Inferior parietal cortex (tissue), 1 donor: Measurements from ENCODE around the gene KCNK7.

Experiments
- DNase-seq: peaks from one replicate; pipeline ENCODE4 v3.0.0-alpha.2; 2016; ENCODE audit errors: extremely low spot score

The KCNK7 gene

DNA sequence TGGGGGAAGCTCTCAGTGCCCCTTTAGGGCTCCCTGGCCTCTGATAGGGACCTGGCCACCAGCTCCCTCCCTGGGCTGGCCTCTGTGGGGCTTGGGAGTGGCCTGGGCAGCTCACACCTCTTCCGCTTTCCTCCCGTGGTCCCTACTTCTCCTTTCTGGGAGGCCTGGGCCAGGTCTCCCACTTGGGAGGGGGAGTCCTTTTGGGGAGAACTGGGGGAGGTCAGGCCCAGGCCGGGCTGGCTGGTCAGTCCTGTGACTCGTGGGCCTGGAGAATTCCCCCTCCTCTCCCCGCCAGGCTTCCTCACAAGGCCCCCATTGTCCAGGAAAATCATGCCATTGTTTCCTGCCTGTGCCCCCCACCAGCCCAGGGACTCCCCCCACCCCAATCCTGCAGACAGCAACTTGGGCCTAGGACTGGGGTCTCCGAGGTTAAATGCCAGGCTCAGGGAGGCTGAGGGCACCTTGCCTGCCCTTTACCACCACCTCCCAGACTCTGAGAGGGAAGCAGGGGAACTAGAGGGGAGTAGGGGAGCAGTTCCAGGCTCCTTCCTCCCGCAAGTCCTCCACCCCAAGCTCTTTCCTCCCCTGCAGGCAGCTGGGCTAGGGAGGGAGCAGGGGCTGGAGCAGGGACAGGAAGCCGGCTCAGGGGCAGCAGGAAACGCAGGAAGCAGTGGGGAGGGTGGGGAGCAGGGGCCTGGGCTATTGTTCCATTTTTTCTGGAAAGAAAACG is 15.6 kb upstream of the KCNK7 start:
- peak; percentile 62 for DNase-seq

DNA sequence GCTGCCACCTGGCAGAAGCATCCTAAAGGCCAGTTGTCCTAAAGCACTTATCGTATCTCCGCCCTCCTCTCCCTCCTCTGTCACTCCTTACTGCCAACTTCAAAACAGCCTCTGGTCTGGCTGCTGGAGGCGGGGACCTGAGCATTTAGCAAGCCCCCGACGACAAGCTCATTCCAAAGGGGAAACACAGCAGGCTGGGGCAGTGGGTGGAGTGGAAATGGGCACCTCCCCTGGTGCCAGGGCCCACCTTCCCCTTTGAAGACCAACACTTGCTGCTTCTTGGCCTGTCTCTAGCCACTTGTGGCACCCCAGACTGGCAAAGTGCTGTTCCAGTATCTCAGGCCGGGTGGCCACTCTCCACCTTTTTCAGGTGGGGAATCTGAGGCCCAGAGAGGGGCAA is 14.8 kb upstream of the KCNK7 start:
- no peak for DNase-seq

DNA sequence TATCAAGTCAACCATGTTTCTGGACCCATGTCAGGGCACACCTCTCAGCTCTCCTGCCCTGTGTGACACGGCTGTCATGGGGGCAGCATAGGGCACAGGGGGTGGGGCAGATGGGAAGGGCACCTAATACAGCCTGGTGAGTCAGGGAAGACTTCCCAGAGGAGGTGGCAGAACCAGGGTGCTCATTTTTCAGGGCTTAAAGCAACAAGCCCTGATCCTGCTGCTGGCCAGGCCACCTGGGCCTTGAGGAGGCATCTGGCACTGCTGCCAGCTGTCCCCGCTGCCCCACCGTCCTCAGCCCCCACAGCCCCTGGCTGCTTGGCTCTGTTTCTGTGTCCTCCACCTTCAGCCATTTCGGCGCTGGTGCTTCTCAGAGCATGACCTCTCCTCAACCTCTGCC is 14.1 kb upstream of the KCNK7 start:
- DNase-seq: no peak

DNA sequence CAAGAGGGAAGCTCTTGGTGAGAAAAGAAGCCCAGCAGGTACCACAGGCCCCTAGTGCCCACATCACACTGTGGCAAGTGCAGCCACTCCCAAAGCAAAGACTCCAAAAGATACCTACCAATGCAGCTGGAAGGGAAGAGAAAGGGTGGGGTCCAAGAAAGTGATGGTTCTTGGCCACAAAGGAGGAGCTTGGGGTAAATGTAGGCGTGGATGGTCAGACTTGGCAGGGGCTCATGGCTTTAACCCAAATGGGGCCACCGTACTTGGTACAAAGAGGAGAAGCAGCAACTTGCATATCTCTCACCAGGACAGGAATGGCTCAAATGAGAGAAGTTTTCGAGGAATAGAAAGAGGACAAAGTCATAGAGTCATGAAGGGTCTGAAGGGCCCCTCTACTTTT is 13.6 kb upstream of the KCNK7 start:
- no peak for DNase-seq

DNA sequence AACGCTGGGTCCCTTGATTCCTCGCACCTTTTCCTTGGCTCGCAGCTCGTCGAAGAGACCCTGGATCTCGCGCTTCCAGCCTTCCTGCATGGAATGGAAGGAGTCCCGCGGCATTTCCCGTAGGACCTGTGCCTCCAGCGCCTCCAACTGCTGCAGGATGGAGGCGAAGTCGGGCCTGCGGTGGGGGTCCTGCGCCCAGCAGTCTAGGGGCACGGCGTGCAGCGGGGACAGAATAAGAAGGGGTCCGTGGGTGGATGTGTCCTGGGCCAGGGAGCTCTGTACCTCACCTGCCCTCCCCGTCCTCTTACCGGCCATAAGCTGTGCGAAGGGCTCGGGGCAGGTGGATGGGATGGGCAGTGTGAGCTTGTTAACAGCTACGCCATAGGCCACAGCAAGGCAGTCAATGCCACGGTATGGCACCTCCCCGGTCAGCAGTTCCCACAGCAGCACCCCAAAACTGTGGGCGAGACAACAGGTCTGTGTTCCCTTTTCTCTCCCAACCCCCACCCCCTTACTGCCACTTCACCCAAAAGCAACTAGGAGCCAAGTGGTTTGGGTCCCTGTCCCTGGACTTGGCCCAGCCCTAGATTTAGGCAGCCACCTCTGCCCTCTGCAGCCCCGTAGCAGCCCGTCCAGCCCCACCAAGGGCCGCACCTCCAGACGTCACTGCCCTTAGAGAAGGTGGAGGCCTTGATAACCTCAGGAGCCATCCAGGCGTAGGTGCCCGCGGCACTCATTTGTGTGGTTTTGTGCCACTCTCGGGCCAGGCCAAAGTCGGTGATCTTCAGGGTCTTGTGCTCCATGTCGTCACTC is 12.2 kb upstream of the KCNK7 start:
- DNase-seq: no peak

DNA sequence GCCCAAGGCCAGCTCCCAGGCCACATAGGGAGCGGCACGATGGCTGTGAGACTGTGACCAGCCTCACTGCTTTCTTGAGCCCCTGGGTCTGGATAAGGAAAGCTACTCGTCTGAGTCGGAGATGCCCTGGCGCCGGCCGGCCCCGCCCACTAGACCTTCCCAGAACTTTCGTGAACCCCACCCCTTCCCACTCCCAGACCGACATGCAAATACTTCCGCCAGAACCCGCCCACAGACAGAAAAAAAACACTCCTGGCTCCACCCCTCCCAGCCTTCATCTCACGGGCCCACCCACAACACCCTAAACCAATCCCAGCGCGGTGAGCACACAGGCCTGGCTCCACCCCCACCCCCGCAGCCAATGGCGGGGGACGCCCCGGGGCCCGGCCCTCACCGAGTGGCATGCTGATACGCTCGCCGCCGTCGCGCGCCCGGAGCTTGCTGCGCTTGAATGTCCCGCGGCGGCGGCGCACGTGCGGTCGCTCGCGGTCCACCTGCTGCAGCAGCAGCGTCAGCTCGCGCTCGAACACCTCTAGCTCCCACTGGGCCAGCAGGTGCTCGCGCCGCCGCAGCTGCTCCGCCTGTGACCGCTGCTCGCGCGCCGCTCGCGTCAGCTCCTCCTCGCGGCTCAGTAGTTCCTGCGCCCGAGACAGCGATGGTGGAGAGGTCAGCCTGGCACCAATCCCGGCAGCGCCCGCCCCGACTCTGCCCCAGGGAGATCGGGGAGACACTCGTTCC is 11.4 kb upstream of the KCNK7 start:
- DNase-seq: peak; percentile 86

DNA sequence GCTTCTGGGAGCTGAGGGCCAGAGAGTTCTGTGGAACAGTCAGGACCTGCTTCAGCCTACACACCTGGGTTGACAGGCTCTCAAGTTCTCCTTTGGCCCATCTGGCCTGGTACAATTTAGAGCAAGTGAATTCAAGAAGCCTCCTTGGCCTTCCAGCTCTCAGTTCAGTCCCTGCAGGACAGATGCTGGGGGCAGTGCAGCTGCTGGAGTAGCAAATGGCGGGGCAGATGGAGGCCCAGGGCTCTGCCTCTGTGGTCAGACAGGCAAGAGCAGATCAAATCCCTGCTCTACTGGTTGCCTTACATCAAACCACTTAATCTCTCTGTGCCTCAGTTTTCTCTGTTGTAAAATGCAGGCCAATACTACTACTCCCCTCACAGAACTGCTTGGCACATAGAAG is 8.7 kb upstream of the KCNK7 start:
- no peak for DNase-seq

DNA sequence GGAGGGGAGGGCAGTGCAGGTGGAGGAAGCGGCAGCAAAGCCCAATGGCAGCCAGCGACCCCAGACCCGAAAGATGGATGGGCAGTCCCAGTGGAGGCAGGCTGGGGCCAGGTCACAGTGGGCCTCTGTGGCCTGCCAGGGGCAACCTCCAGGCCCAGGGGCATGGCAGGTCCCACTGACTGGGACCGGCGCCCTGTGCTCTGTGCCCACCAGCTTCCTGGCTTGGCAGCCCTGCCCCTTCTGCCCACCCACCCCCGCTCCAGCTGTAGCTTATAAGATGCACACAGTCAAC is 4.3 kb upstream of the KCNK7 start:
- DNase-seq: no peak

DNA sequence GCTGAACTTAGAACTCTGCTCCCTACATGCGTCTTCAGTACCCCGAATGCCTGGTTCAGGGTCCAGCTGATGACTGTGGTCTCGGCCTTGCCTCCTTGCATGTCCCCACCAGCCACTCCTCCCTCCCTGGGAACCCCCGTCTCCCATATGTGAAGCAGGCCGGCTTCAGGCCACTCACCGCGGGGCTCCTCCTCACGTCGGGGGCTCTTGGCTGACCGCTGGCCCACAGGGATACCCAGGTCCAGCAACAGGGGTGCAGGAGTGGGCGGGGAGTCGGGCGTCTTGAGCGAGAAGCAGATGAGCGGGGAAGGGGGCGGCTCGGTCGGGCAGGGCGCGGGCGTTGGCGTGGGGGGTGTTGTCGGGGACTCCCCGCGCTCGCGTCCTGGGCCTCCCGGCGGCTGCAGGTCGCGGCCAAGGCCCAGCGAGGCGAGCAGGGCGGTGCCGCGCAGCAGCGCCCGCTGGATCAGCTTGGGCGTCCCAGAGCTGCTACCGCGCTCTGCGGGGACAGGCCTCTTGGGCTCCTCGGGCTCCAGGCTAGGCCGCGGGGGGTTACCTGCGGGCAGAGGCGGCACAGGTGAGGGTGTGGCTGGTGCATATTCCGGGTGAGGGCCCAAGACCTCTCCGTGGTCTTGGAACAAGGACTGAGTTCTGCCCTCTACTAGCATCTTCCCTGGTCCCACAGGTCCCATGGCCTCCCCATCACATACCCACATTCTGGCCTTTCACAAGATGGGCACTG is 3.8 kb upstream of the KCNK7 start:
- no peak for DNase-seq

DNA sequence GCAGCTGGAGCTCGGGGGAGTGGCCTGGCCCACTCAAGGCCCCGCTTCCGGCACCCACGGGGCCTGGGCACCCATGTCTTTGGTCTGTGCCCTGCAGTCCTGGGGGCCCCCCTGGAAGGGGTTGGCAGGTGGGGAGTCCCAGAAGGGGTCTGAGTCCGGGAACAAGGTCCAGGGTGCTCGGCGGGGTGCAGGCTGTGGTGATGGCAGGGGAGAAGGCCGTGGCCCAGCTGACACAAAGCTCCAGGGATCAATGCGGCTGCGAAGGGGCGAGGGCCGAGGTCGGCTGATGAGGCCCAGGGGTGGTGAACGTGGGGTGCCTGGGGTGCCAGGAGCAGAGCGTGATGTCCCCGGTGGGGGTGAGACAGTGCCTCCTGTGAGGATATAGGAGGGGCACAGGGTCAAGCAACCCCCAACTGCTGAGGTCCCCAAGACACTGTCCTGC is 2.7 kb upstream of the KCNK7 start:
- no peak for DNase-seq

DNA sequence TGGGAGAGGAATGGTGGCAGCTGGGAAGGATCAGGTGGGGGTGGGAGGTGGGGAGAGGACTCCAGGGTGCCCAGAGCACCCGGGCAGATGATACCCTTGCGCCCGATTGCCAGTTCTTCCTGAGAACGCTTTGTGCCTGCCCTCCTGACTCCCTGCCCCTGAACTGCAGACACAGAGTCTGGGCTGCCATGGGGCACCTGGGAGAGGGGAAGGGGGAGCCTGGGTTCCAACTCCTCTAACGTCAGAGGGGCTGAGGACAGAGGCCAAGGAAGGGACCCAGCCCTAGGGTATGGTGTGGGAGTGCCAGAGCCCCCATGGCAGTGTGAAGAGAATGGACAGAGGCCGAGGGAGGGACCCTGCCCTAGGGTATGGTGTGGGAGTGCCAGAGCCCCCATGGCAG is 920 bp upstream of the KCNK7 start:
- no peak for DNase-seq

DNA sequence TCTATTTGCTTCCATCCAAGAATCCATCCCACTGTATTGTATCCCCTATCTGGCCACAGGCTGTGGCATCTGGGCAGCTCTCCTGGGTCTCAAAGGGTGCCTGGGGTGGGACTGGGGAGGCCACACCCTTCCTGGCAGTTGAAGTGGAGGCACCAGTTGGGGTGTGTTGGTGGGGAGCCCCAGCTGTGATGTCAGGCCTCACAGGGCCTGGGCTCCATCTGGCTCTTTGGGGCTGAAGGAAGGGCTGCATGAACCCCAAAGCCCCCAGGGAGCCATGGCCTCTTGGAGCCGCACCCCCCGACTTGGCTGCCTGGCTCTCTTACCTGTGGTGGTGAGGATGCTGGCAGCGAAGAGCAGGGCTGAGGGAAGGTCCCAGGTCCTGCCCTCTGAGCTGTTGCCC is 469 bp downstream of the KCNK7 start:
- DNase-seq: no peak

DNA sequence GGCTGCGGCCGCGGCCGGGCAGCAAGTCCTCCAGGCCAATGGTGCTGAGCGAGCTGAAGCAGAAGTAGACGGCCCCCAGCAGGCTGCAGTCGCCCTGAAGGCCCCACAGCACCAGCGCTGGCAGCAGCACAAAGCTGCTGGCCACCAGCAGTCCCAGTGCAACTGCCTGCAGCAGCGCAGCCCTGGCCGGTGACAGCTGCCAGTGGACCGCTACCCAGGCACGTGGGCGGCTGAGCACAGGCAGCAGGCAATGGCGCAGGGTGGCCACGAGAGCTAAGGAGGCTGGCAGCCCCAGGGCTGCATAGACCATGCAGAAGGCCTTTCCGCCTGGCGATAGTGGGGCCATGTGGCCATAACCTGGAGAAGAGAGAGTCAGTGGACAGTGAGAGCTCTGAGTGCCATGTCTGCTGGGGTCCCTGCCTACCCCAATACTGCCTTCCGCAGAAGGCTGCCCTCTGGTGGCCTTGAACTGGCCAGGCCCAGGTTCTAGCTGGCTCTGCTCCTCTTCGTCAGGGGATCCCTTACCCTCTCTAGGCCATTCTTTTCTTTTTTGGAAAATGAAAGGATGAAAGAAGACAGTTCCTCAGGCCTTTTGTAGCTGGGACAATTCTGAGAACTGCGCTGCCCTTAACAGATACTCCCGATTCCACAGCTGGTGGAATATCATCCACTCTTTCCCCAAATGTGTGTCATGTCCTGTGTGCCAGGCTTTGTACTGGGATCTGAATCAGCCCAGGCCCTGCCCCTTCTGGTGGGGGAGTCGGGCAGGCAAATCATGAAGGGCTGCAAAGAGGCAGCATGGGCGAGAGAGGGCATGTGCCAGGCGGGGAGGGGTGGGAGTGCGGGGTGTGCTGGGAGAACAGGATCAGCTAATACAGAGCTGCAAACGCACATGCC is 1.8 kb downstream of the KCNK7 start:
- peak; percentile 75 for DNase-seq

DNA sequence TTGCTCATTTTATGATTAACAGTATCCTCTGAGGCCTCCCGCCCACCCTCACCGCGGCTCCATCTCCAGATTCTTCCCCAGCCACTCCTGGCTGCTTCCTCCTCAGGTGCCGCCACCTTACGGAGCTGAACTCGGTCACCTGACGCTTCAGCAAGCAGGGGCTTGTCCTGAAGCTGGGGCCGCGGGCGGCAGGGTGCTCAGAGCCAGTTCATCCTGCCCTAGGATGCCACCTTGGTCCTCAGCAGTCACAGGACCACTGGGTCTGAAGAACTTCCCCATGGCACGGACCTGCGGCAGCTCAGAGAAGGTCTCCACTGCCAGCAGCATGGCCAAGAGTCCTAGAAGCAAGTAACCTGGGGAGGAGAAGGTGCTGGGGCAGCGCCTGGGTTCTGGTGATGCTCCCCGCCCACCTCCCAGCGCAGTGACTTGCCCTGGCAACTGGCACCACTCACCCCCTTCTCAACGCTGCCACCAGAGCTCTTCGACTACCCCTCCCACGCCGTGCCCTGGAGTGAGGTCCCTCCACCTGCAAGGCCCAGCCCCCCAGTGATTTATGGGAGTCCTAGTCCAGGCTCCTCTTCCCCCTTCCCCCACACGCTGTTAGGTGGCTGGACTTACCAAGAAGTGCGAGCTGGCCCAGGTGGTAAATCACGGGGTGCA is 2.6 kb downstream of the KCNK7 start:
- DNase-seq: no peak

DNA sequence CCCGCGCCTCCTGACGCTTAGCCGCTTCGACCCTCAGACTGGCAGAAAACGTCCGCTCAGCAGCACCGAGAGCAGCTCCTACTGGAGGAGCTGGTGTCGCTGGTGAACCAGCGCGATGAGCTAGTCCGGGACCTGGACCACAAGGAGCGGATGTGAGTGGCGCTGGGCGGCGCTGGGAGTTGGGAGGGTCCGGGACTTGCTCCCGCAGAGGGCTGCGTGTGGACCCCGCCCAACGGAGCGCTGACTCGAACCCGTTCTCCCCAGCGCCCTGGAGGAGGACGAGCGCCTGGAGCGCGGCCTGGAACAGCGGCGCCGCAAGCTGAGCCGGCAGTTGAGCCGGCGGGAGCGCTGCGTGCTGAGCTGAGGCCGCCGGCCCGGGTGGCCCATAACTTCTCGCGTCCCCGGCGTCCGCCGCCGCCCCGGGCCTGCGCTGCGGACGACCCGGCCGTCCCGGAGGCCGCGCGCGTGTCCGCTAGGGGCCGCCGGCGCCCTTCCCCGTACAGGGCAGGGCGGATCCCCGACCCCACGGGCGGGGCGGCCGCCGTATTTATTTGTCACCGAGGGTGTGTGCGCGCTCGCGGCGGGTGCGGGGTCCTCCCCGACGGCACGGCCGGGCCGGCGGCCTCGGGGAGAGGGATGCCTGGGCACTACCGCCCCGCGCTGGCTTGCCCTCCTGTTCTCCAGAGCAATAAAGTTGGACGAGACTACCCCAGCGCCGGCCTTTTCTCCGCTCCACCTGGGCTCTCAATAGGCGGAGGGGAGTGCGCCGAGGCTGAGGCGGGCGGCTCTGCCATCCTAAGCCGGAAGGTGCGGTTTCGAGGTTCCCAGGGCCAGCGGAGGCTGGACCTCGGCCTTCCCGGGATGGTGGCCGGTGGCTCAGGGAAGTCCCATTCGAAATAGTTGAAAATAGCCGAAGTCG is 3.4 kb downstream of the KCNK7 start:
- no peak for DNase-seq

DNA sequence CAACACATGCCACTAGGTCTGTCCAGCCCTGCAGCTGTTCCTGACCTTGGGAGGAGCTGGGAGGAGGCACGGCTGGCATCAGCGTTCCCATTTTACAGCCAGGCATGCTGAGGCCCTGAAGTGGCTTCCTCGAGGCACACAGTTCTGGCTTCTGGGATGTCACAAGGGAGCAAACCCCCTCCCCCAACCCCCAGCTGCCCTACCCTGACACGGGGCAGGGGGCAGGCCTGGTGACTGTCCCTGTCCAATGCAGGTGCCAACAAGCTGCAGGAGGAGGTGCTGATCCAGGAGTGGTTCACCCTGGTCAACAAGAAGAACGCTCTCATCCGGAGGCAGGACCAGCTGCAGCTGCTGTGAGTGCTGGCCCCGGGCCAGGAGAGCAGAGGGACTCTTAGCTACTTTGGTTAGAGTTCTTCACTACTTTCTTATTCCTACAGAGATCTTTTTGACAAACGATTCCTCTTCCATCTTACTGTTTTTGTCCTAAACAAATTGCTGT is 5.3 kb downstream of the KCNK7 start:
- no peak for DNase-seq

DNA sequence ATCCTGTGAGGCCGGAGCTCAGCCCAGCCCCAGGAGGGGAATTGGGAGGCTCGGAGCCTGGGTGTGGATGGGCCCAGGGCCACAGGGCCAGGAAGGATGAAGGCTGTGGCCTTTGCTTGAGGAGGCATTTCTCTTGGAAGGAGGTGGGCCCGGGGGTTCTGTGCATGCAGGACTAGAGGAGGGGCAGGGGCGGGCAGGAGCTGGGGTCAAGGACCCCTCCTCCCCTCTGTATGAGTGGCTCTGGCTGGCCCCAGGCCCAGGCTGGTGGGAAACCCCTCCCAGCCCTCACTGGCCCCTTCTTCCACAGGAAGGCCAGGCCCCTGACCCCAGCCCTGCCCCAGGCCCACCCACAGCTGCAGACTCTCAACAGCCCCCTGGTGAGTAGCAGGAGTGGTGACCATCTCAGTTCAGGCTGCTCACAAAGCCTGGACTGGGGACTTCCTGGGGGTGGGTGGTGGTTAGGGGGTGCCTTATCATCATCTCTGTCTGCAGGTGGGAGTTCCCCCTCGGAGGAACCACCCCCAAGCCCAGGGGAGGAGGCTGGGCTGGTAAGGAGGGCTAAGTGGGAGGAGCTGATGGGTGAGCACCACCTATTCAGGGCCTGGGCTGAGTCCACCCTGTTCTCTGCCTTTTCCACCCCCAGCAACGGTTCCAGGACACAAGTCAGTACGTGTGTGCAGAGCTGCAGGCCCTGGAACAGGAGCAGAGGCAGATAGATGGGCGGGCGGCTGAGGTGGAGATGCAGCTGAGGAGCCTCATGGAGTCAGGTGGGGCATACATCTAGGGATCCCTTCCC is 6.0 kb downstream of the KCNK7 start:
- no peak for DNase-seq
